ENCODE measurements around the gene PHKG1.

GRCh38 chr7:56127241-56127975, 34.7 kb upstream of the PHKG1 start:
- TF ChIP-seq CTCF (IDR thresholded peaks at IDR 0.05) (no peak), POLR2A (IDR thresholded peaks at IDR 0.05) (no peak)

Data from body of pancreas (tissue), 4 donors.